Mesothelial cell of epicardium (in vitro differentiated cells): Measurements from ENCODE around the gene PREB. TPM values are rescaled to one million over a fixed set of nuclear protein-coding genes. Genes with fewer than 3 reads are reported as not detected.
A peak's percentile ranks its signal among the peaks of the same experiment; 100 is the strongest.

ENCODE experiments used
- DNase-seq, 2 experiments: peaks; one replicate each; pipeline ENCODE4 v3.0.0; 2021; ENCODE audit warnings: low spot score in 2 of 2; ENCODE audit not compliant: unreplicated experiment in 2 of 2
- H3K27ac Mint-ChIP-seq: 2 replicates; pipeline ENCODE4 v1.8.0; 2021; ENCODE audit warnings: mixed read lengths
- H3K27me3 Mint-ChIP-seq: 2 replicates; pipeline ENCODE4 v1.8.0; 2021; ENCODE audit warnings: low read depth, mixed read lengths
- H3K36me3 Mint-ChIP-seq: 2 replicates; pipeline ENCODE4 v1.8.0; 2021; ENCODE audit warnings: mixed read lengths
- H3K4me1 Mint-ChIP-seq: 2 replicates; pipeline ENCODE4 v1.8.0; 2021; ENCODE audit warnings: mixed read lengths
- H3K4me3 Mint-ChIP-seq: 2 replicates; pipeline ENCODE4 v1.8.0; 2021; ENCODE audit warnings: mild to moderate bottlenecking, moderate library complexity, mixed read lengths
- H3K9me3 Mint-ChIP-seq: 2 replicates; pipeline ENCODE4 v1.8.0; 2021; ENCODE audit warnings: mixed read lengths
- CTCF ChIP-seq: fragments of 200-600 bp; sonication (generic); IDR thresholded peaks from one replicate; pipeline ENCODE4 v1.5.0; 2021; ENCODE audit warnings: antibody characterized with exemption; ENCODE audit not compliant: unreplicated experiment
- total RNA-seq: library from RNA; stranded (reverse); gene quantifications from 3 replicates; pipeline ENCODE4 v1.2.1, GENCODE V29; 2021

Gene PREB
- total RNA-seq, 1 donor from 2014 or later, result 41.6 TPM

- DNase-seq, result no peak
- Mint-ChIP-seq H3K27ac (no peak overlapping the region), H3K4me1 (peaks cover 9% of the 10 kb centered on the region), H3K4me3 (no peak overlapping the region), H3K9me3 (no peaks in the 10 kb centered on the region), H3K36me3 (no peaks in the 10 kb centered on the region), H3K27me3 (peaks cover 3% of the 10 kb centered on the region)
- no peak for TF ChIP-seq CTCF
Measured at GRCh38 chr2:27099334-27099955, 35.0 kb downstream of the PREB start.

- no peaks in the 10 kb centered on the region for H3K9me3 Mint-ChIP-seq
- H3K27ac Mint-ChIP-seq, result no peak overlapping the region
- peaks cover 9% of the 10 kb centered on the region for H3K4me1 Mint-ChIP-seq
- no peak overlapping the region for H3K4me3 Mint-ChIP-seq
- DNase-seq, result no peak
- H3K27me3 Mint-ChIP-seq, result no peaks in the 10 kb centered on the region
- no peaks in the 10 kb centered on the region for H3K36me3 Mint-ChIP-seq
- TF ChIP-seq CTCF, result no peak
Measured at GRCh38 chr2:27097341-27097740, 37.1 kb downstream of the PREB start.

GRCh38 chr2:27096748-27097297 is 37.6 kb downstream of the PREB start:
- Mint-ChIP-seq H3K36me3 (no peaks in the 10 kb centered on the region), H3K9me3 (no peaks in the 10 kb centered on the region), H3K4me1 (peaks cover 9% of the 10 kb centered on the region), H3K4me3 (no peak overlapping the region), H3K27me3 (no peaks in the 10 kb centered on the region), H3K27ac (no peak overlapping the region)
- TF ChIP-seq CTCF, result no peak
- no peak for DNase-seq

GRCh38 chr2:27095745-27096651 is 38.4 kb downstream of the PREB start:
- no peaks in the 10 kb centered on the region for H3K9me3 Mint-ChIP-seq
- no peak for DNase-seq

GRCh38 chr2:27095427-27095744 is 39.0 kb downstream of the PREB start:
- H3K27ac Mint-ChIP-seq, result peak overlapping the region; percentile 26

More at GRCh38 chr2:27095745-27096651, 38.4 kb downstream of the PREB start:
- H3K36me3 Mint-ChIP-seq, result no peaks in the 10 kb centered on the region
- H3K27ac Mint-ChIP-seq, result peak overlapping the region; percentile 26
- no peak for TF ChIP-seq CTCF
- peaks cover 9% of the 10 kb centered on the region for H3K4me1 Mint-ChIP-seq
- peak overlapping the region; percentile 71 for H3K4me3 Mint-ChIP-seq
- no peaks in the 10 kb centered on the region for H3K27me3 Mint-ChIP-seq

More at GRCh38 chr2:27095427-27095744, 39.0 kb downstream of the PREB start:
- Mint-ChIP-seq H3K4me1 (peaks cover 9% of the 10 kb centered on the region), H3K4me3 (peak overlapping the region; percentile 71), H3K9me3 (no peaks in the 10 kb centered on the region), H3K36me3 (no peaks in the 10 kb centered on the region), H3K27me3 (no peaks in the 10 kb centered on the region)
- TF ChIP-seq CTCF, result no peak
- DNase-seq, result no peak
